ENCODE results near the gene NADSYN1.

DNA sequence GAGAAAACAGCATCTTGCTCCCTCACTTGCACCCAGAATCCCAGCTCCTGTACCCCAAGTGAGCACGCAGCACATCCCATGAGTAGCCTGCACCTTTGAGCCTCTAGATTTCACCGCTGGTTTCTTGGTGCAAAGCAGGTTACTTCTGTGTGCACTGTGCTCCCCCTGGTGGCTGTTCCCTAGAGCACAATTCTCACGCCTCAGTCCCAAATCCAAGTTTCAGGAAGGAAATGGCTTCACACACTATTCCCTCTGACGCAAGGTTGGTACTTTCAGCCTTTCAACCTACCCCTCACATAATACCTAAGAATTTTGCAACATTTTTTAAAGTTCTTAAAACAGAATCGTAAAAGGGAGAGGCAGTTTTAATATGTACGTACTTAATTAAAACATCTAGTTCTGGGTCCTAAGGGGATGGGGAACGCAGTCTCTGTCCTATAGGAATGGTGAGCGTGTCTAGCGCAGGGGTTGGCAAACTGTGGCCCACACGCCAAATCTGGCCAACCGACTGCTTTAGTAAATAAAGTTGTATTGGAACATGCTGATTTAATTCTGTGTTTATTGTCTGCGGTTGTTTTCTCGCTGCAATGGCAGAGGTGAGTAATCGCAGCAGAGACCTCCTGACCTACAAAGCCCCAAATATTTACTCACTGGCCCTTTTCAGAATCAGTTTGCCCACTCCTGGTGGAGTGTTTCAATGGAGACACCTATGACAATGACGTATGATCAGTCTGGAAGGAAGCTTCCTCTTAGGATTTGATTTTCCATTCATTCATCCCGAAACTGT, 32.4 kb upstream of the NADSYN1 start:
- TF ChIP-seq EZH2 (IDR thresholded peaks at IDR 0.05; ENCODE audit: borderline replicate concordance, low read depth, low read length, poor library complexity, severe bottlenecking) = no peak
- TF ChIP-seq, protein P1, sequence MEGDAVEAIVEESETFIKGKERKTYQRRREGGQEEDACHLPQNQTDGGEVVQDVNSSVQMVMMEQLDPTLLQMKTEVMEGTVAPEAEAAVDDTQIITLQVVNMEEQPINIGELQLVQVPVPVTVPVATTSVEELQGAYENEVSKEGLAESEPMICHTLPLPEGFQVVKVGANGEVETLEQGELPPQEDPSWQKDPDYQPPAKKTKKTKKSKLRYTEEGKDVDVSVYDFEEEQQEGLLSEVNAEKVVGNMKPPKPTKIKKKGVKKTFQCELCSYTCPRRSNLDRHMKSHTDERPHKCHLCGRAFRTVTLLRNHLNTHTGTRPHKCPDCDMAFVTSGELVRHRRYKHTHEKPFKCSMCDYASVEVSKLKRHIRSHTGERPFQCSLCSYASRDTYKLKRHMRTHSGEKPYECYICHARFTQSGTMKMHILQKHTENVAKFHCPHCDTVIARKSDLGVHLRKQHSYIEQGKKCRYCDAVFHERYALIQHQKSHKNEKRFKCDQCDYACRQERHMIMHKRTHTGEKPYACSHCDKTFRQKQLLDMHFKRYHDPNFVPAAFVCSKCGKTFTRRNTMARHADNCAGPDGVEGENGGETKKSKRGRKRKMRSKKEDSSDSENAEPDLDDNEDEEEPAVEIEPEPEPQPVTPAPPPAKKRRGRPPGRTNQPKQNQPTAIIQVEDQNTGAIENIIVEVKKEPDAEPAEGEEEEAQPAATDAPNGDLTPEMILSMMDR (conservative IDR thresholded peaks at IDR 0.05; ENCODE audit: low read depth, low read length) = peak; percentile 95
